Measurements from ENCODE around the gene MORN1.

GRCh38 chr1:2291577-2291976 is 99.8 kb downstream of the MORN1 start:
- TF ChIP-seq EZH2 (IDR thresholded peaks at IDR 0.05) (no peak), POLR2AphosphoS5 (IDR thresholded peaks at IDR 0.05; ENCODE audit: borderline replicate concordance, low read depth, low read length) (no peak)

All from SK-N-MC (cell line).